SU-DHL-6 (cell line): ENCODE results near the gene ADPGK.

Source experiments
- CTCF ChIP-seq: fragments of 200-600 bp; sonication (generic); IDR thresholded peaks from one replicate; pipeline ENCODE4 v1.5.1; 2017; ENCODE audit warnings: antibody characterized with exemption, mild to moderate bottlenecking, low read length, moderate library complexity; ENCODE audit not compliant: insufficient read depth, poor library complexity, severe bottlenecking
- EZH2phosphoT487 ChIP-seq: fragments of 200-600 bp; sonication (generic), shearing (Covaris generic); conservative IDR thresholded peaks from 2 replicates; pipeline ENCODE4 v1.6.1; 2018; ENCODE audit warnings: mild to moderate bottlenecking, antibody characterized with exemption, low read length, moderate library complexity, mixed read lengths

- TF ChIP-seq CTCF (no peak), EZH2phosphoT487 (no peak)
Observed at GRCh38 chr15:72749700-72750099, 33.9 kb downstream of the ADPGK start.
